GM12878 (cell line): ENCODE data around the gene MCTS1. TPM values are rescaled to one million over a fixed set of nuclear protein-coding genes. Genes with fewer than 3 reads are reported as not detected.

Experiments
- ATAC-seq: fragments of 200-7000 bp; cut with Tn5 transposase; 3 replicates; pipeline ENCODE4 v1.9.1; 2020; ENCODE audit warnings: mild to moderate bottlenecking, moderate library complexity
- BruUV-seq: library from RNA; stranded (reverse); fragments of 400-500 nt; replicated peaks from 2 replicates; lab custom pipeline; 2021; lab: Mats Ljungman, UMichigan
- CTCF ChIA-PET: fragments of 300-600 bp; sonication (Branson Sonifier 250); formaldehyde crosslinking; extraction: SDS; loops from one replicate; lab custom pipeline; 2021; ENCODE audit warnings: inconsistent platforms; lab: Yijun Ruan, JAX
- POLR2A ChIA-PET: fragments of 350-600 bp; formaldehyde crosslinking; extraction: SDS; loops from one replicate; lab custom pipeline; 2021; ENCODE audit warnings: inconsistent platforms; lab: Charles Lee
- RAD21 ChIA-PET: fragments of 300-600 bp; sonication (Branson Sonifier 250); formaldehyde crosslinking; loops from one replicate; lab custom pipeline; 2023; ENCODE audit warnings: antibody characterized with exemption; ENCODE audit not compliant: unreplicated experiment; lab: Charles Lee
- SMC1A ChIA-PET: fragments of 300-600 bp; sonication (Branson Sonifier 250); formaldehyde crosslinking; loops from one replicate; lab custom pipeline; 2023; ENCODE audit not compliant: unreplicated experiment, uncharacterized antibody; lab: Charles Lee
- DNase-seq: peaks from one replicate; pipeline ENCODE4 v3.0.0-alpha.2; 2011; ENCODE audit warnings: low read depth, low spot score
- FAIRE-seq: peaks from 3 replicates; lab custom pipeline; 2011; peaks lifted over from hg19 to GRCh38; lab: Jason Lieb, UNC
- H2AFZ ChIP-seq: 2 replicates; pipeline ENCODE4 v1.6.0; 2011; ENCODE audit warnings: low read depth, low read length, control low read depth; ENCODE audit not compliant: control insufficient read depth
- H3K27ac ChIP-seq: 2 replicates; pipeline ENCODE4 v1.5.1; 2011; ENCODE audit warnings: control low read depth; ENCODE audit not compliant: control insufficient read depth, insufficient read depth
- H3K27me3 ChIP-seq, 2 experiments: replicated peaks in 1 of 2; 2 replicates each; pipeline versions ENCODE4 v1.6.0 to v1.6.1; 2011; ENCODE audit warnings: low read length in 1 of 2; ENCODE audit not compliant: control insufficient read depth in 2 of 2, insufficient read depth in 2 of 2
- H3K36me3 ChIP-seq, 2 experiments: 2 replicates each; pipeline ENCODE4 v1.5.1; 2011; ENCODE audit warnings: low read length in 1 of 2; ENCODE audit not compliant: control insufficient read depth in 2 of 2, insufficient read depth in 2 of 2
- H3K4me1 ChIP-seq: 2 replicates; pipeline ENCODE4 v1.6.1; 2011; ENCODE audit warnings: mild to moderate bottlenecking, low read length, moderate library complexity, mixed read lengths; ENCODE audit not compliant: control insufficient read depth, insufficient read depth
- H3K4me2 ChIP-seq: 2 replicates; pipeline ENCODE4 v1.6.0; 2011; ENCODE audit warnings: control low read depth; ENCODE audit not compliant: control insufficient read depth, insufficient read depth
- H3K4me3 ChIP-seq: fragments of 200-600 bp; sonication (generic); 2 replicates; pipeline ENCODE4 v1.5.1; 2016
- H3K79me2 ChIP-seq: 2 replicates; pipeline ENCODE4 v1.6.0; 2011; ENCODE audit warnings: low read length; ENCODE audit not compliant: control insufficient read depth, insufficient read depth
- H3K9ac ChIP-seq: 2 replicates; pipeline ENCODE4 v1.8.0; 2011; ENCODE audit warnings: low read length, control low read depth, mixed read lengths; ENCODE audit not compliant: control insufficient read depth, insufficient read depth
- H3K9me3 ChIP-seq: replicated peaks from 3 replicates; pipeline ENCODE4 v1.5.1; 2011; ENCODE audit warnings: mild to moderate bottlenecking, low read length; ENCODE audit not compliant: control insufficient read depth, insufficient read depth
- H4K20me1 ChIP-seq: 2 replicates; pipeline ENCODE4 v1.6.0; 2011; ENCODE audit not compliant: control insufficient read depth, insufficient read depth
- BCL11A ChIP-seq: IDR thresholded peaks from 2 replicates; pipeline ENCODE4 v1.6.1; 2011; ENCODE audit warnings: low read depth, low read length
- BRCA1 ChIP-seq: IDR thresholded peaks from 2 replicates; pipeline ENCODE4 v1.6.1; 2011; ENCODE audit warnings: low read depth, low read length, improper control_type of control experiment
- EZH2 ChIP-seq: IDR thresholded peaks from 2 replicates; pipeline ENCODE4 v1.6.1; 2012; ENCODE audit warnings: low read depth, mild to moderate bottlenecking, control low read depth, inconsistent platforms, low read length, borderline replicate concordance; ENCODE audit not compliant: control insufficient read depth
- GABPA ChIP-seq: IDR thresholded peaks from 2 replicates; pipeline ENCODE4 v1.6.1; 2014; ENCODE audit warnings: antibody characterized with exemption, low read depth, mild to moderate bottlenecking, inconsistent platforms
- JUND ChIP-seq: IDR thresholded peaks from 2 replicates; pipeline ENCODE4 v1.6.1; 2012; ENCODE audit warnings: low read depth, mild to moderate bottlenecking, low read length, improper control_type of control experiment, moderate library complexity
- MLLT1 ChIP-seq: fragments of 450-650 bp; IDR thresholded peaks from 2 replicates; pipeline ENCODE4 v1.6.1; 2016; ENCODE audit warnings: mild to moderate bottlenecking
- RELB ChIP-seq: fragments of 450-650 bp; IDR thresholded peaks from 2 replicates; pipeline ENCODE4 v1.6.1; 2017; ENCODE audit warnings: low read depth, mild to moderate bottlenecking, moderate library complexity
- RFX5 ChIP-seq: IDR thresholded peaks from 2 replicates; pipeline ENCODE4 v1.6.1; 2011; ENCODE audit warnings: low read depth, low read length, improper control_type of control experiment
- SMAD1 ChIP-seq: fragments of 450-650 bp; IDR thresholded peaks from 2 replicates; pipeline ENCODE4 v1.6.1; 2018; ENCODE audit warnings: mild to moderate bottlenecking, low read depth; ENCODE audit not compliant: partially characterized antibody
- TAF1 ChIP-seq: IDR thresholded peaks from 2 replicates; pipeline ENCODE4 v1.6.1; 2011; ENCODE audit warnings: mild to moderate bottlenecking, low read depth, low read length, borderline replicate concordance
- WGBS: methylation state at CpG from one replicate; pipeline ENCODE4 v1.1.6; 2016; ENCODE audit warnings: low lambda C conversion rate; ENCODE audit not compliant: insufficient replicate concordance, insufficient coverage; ENCODE audit errors: missing lambda C conversion rate; 5-methylcytosine and 5-hydroxymethylcytosine counted together
- in situ Hi-C: fragments of 300-500 bp; cut with MboI; formaldehyde crosslinking; loops from 9 replicates; pipeline ENCODE4 v1.14.3; 2018; ENCODE audit warnings: mixed read lengths
- intact Hi-C: fragments of 100-400 bp; cut with micrococcal nuclease; formaldehyde crosslinking; loops from one replicate; pipeline ENCODE4 v1.14.2; 2022; ENCODE audit not compliant: unreplicated experiment
- polyA plus RNA-seq, 11 experiments: library from polyadenylated mRNA; depleted of rRNA in 4 of 11; unstranded in 6 of 11; stranded (reverse) in 5 of 11; fragments of >200 nt; fragmentation: Nextera tagmentation in 4 of 11; fragmentation: Illumina TruSeq in 1 of 11; extraction: Ambion mirVana in 4 of 11; extraction: Trizol in 1 of 11; gene quantifications; 1 replicate in 1 of 11; 2 replicates in 10 of 11; pipeline versions ENCODE4 v1.2.1 to v1.2.3, GENCODE V29; 2011 to 2016; ENCODE audit warnings: inconsistent platforms in 2 of 11, missing spikeins in 2 of 11, low read depth in 1 of 11
- total RNA-seq, 4 experiments: library from RNA; depleted of rRNA in 3 of 4; stranded (reverse); fragments of >200 nt in 3 of 4; fragmentation: Illumina TruSeq in 1 of 4; extraction: Trizol in 1 of 4; gene quantifications; 2 replicates each; pipeline versions ENCODE4 v1.2.1 to v1.2.3, GENCODE V29; 2013 to 2021
- TF ChIP-seq, protein P1 (sequence below): IDR thresholded peaks from 2 replicates; pipeline ENCODE4 v1.6.1; 2012; ENCODE audit warnings: low read depth, low read length, improper control_type of control experiment

Gene MCTS1
- total and polyA plus RNA-seq, 10 of the 15 experiments (the other 5 are each of a cell fraction or from before 2014, with no cell fraction given): 59.5 to 238 (median 115) TPM

DNA sequence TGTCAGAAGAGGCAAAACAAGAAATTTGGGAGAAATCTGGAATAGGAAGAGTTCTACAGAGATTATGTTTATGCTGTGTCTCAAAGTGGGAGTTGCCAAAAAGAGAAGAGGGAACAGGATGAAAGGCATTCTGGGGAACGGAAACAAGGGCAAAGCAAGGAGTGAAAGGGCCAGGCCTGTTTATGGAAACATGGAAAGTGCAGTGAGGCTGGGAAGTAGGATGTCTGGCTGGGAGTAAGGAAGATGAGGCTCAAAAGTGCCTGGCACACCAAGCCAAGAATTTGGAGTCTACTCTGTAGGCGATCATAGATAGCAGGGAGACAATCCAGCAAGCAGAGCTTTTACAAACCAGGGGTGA, 41.4 kb upstream of the MCTS1 start:
- no peak for ATAC-seq
- no peak overlapping the region for H3K9ac ChIP-seq
- no peak overlapping the region for H2AFZ ChIP-seq
- ChIA-PET RAD21 (interaction anchor here (2.1 kb wide), 1 partner anchor 186 kb away, joined by 7 read pairs; no protein-coding TSS in a partner anchor), SMC1A (interaction anchor here (1.6 to 2.7 kb wide), 3 partner anchors 41 to 191 kb away, joined by 4 to 21 read pairs (median 10); partner anchors contain the start of gene MCTS1), CTCF (no interaction called here), POLR2A (interaction anchor here (2.2 kb wide), 2 partner anchors 41 kb away, joined by 5 to 20 read pairs; partner anchors contain the start of gene MCTS1)
- no peaks in the 10 kb centered on the region for H3K36me3 ChIP-seq
- TF ChIP-seq MLLT1 (no peak), RELB (no peak), RFX5 (no peak), BCL11A (no peak), JUND (no peak), EZH2 (no peak), TAF1 (no peak), SMAD1 (no peak), GABPA (no peak), BRCA1 (no peak)
- TF ChIP-seq, protein P1, sequence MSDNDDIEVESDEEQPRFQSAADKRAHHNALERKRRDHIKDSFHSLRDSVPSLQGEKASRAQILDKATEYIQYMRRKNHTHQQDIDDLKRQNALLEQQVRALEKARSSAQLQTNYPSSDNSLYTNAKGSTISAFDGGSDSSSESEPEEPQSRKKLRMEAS: no peak
- no peaks in the 10 kb centered on the region for H4K20me1 ChIP-seq
- no peaks in the 10 kb centered on the region for H3K4me1 ChIP-seq
- in situ Hi-C loops: no loop called here
- H3K27ac ChIP-seq: no peak overlapping the region
- 68% methylated on average over 2 of the region's 2 CpGs for WGBS
- no peaks in the 10 kb centered on the region for H3K27me3 ChIP-seq
- intact Hi-C loops: no loop called here
- DNase-seq: no peak
- peak overlapping the region; percentile 1; the same call in 1 of the 2 replicates for H3K4me2 ChIP-seq
- BruUV-seq: no TSS peak
- H3K79me2 ChIP-seq: peaks cover 32% of the 10 kb centered on the region
- no peak overlapping the region for H3K4me3 ChIP-seq
- H3K9me3 ChIP-seq: no peaks in the 10 kb centered on the region
- no peak for FAIRE-seq
